ENCODE measurements around the gene CEP152.

GRCh38 chr15:48785195-48785594 lies 25.7 kb downstream of the CEP152 start:
- TF ChIP-seq POLR2A (IDR thresholded peaks at IDR 0.05) (no peak), CTCF (IDR thresholded peaks at IDR 0.05) (no peak)

All from lower leg skin (tissue), 3 donors.